NCI-H82 treated with DMSO at 0.1 percent for 48 hours (cell line): ENCODE results near the gene LRRN4.

Source experiments
- DNase-seq: peaks from one replicate; lab custom pipeline; 2025; ENCODE audit not compliant: unreplicated experiment; lab: John Stamatoyannopoulos, UW

LRRN4 gene

GRCh38 chr20:6053776-6054688 lies at the start of gene LRRN4:
Gene LRRN4 (minus strand): TSS chr20:6054060. CDS start chr20:6052799, 1,261 bp downstream.
- DNase-seq, result no peak

GRCh38 chr20:6103301-6103700 lies 49.4 kb upstream of the LRRN4 start:
- DNase-seq, result no peak

DNA sequence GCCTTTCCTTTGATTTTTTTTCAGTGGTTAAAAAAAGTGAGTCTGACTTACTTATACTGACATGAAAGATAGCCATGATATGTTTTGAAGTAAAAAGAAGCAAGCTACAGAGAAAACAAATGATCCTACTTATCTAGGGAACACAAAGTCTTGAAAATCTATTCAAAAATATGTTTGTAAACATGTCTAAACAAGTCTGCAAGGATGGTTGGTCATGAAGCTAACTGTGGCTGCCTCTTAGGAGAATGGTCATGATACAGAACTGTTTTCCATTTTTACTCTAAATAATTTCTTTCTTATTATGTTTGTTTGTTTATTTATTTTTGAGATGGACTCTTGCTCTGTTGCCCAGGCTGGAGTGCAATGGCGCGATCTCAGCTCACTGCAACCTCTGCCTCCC lies 47.5 kb upstream of the LRRN4 start:
- DNase-seq, result no peak

DNA sequence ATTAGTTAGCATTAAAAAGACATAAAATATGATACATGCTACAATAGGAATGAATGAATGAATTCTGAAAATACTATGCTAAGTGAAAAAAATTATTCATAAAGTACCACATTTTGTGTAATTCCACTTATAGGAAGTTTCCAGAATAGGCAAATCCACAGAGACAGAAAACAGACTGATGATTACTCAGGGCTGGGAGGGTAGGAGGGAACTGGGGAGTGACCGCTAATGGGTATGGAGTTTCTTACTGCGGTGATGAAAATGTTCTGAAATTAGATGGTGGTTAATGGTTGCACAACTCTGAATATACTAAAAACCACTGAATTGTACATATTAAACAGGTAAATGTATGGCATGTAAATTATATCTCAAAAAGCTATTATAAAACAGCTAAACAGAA lies 46.4 kb upstream of the LRRN4 start:
- DNase-seq, result no peak

GRCh38 chr20:6099819-6100218 lies 46.0 kb upstream of the LRRN4 start:
- no peak for DNase-seq

DNA sequence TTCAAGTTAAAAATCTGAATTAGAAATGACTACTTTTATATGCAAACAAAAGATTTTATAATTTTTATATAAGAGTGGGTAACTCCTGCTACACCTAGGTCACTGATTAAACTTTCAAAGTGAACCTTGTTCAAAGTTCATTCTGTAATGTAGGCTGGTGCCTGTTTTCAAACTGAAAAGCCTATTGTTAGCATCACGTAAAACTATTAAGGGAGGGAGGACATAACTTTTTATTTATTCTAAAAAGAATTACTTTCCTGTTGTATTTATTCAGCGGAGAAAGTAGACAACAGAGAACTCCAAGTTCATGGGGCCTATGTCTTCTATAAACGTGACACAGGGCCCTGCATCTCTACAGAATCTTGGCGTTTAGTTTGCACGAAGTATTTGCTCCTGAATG lies 41.5 kb upstream of the LRRN4 start:
- no peak for DNase-seq

DNA sequence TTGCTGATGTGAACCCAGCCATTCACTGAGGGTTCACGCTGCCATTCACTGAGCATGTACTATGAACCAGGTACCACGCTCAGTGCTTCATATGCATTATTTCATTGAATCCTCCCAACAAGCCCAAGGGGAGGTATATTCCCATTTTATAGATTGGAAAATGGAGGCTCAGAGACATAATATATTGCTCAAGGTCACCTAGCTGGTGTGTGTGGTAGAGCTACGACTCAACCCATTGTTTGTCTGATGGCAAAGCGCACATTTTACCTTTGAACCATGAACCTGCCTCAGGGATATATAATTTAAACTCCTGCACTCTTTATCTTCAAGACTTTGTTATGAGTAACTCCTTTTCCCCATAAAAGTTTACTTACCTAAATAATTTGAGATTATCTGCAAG lies 40.7 kb upstream of the LRRN4 start:
- DNase-seq, result no peak

GRCh38 chr20:6094063-6094462 lies 40.2 kb upstream of the LRRN4 start:
- no peak for DNase-seq

DNA sequence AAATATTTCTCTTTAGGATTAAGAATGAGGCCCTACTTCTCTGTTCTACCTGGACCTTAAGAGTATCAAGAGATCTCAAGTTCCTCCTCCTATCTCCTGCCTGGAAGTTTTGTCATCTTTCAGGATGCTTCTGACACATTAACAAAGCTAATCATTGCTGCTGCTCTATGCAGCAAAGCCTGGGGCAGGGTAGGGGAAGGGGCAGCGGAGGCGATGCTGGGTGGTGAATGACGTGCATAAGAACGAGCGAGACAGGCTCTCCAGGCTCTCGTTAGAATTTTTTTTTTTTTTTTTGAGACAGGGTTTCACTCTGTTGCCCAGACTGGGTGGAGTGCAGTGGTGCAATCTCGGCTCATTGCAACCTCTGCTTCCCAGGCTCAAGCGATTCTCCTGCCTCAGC lies 37.8 kb upstream of the LRRN4 start:
- no peak for DNase-seq

DNA sequence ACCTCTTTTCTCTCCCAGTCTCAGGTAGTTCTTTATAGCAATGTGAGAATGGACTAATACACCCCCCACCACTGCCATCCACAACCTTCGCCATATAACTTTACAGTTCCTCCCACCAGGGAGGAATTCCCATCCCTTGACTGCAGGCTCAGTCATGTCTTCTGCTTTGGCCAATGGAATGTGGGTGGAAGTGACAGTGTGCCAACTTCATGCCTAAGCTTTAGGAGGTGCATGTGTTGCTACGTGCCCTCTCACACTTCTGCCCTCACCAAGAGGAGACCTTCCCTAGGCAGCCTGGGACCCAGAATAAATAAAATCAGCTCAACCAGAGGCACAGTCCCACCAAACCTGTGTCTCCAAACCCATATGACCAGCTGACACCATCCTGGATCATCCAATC lies 33.0 kb upstream of the LRRN4 start:
- no peak for DNase-seq

GRCh38 chr20:6083926-6084325 lies 30.1 kb upstream of the LRRN4 start:
- no peak for DNase-seq

- no peak for DNase-seq
Measured at GRCh38 chr20:6081236-6081635, 27.4 kb upstream of the LRRN4 start.

DNA sequence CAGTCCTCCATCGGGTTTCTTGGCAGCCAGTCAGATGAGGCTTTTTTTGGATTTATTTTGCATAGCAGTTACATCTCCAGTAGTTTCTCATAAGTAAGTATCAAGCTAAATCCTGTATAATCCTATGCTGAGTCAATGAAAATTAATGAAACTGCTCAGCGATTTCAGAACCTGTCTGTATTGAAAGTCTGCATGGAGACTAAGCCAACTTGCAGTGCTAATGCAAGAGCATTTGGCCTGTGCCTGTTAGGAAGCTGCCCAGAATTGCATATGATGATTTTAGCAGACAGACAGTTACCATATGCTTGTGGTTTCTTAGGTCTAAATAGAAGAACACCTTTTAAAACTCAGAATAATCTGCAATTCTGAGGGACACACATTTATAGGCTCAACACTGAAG lies 25.2 kb upstream of the LRRN4 start:
- no peak for DNase-seq

GRCh38 chr20:6075428-6076219 lies 21.8 kb upstream of the LRRN4 start:
- no peak for DNase-seq

DNA sequence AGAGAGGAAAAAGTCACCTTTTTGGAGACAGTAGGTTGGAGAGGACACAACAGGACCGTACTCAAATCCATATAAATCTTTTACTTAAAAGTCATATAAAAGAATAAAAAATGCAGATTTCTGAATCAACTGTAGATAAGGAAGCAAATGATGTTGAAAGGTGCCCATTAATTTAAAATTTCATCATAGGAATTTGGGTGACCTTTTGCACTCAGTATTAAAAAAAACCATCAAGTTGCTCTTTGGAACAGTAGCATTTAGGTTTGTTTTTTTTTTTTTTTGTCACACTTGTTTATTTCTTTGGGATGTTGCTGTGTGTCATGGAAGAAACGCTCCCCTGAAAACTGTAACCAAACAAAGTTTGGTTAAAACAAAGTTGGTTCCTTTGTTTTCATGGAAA lies 20.9 kb upstream of the LRRN4 start:
- DNase-seq, result no peak

- no peak for DNase-seq
Measured at GRCh38 chr20:6074145-6074561, 20.3 kb upstream of the LRRN4 start.

GRCh38 chr20:6070829-6071695 lies 17.2 kb upstream of the LRRN4 start:
- no peak for DNase-seq

DNA sequence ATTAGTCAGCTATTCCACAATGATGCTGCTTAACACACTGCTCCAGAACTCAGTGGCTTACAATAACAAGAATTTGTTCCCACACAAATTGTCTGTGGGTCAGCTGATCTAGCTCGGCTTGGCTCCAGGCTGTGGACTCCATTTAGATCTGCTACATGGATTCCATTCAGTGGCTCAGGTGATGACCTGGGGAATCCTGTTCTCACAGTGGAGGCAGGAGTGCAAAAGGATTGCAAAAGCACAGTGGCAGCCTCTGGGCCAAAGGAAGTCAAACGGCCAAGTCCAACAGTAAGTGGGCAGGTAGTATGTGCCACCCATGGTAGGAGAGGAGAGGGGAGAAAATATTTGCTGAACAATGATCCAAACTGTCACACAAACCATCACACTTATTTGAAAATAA lies 15.8 kb upstream of the LRRN4 start:
- no peak for DNase-seq

DNA sequence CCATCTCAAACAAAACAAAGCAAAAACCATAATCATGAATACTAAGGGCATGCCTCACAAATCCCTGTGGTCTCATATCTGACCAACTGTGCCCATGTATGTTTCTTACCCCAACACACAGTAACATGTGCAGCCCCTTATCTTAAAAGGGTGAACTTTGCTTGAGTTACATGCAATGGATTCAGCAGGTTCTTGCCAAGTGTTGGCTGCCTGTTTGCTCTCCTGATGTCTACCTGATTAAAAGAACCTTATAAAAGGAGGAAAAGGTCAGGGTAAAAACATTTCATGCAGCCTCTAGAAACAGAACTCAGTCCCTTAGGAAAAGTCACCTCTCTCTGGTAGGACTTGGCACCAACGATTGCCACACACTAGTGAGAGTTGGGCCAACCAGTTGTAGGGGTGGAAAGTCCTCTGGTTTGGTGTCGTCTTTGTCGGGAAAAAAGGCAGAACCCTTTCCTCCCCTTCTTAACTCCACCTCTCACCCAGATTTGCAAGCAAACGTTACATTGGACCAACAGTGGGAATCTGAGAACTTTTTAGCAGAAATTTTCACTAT lies 14.0 kb upstream of the LRRN4 start:
- no peak for DNase-seq

- DNase-seq, result no peak
Measured at GRCh38 chr20:6066582-6066981, 12.7 kb upstream of the LRRN4 start.

DNA sequence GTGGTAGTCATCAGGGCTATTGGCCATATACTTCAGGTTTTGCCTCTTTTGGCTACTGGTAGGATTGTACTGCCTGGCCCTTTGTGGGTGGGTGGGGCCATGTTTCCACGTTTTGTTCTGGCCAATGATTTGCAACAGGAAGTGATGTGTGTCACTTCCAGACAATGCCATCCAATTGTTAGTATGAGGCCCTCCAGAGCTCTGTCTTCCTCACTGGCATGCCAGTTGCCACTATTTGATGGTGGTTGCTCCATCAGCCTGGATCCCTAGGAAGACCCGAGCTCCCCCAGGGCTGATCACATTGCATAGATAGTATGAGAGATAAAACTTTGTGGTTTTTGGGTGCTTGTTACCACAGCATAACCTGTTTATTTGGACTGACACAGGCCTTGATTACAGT lies 7.7 kb upstream of the LRRN4 start:
- DNase-seq, result no peak
